Muscle layer of duodenum (tissue), 2 donors: ENCODE results near the gene WNT9A.
"Not testable (repeated sequence)": the region's sequence is repeated elsewhere in the genome, so short reads cannot be mapped to it uniquely, and the experiment has no call there.

Source experiments
- H3K27ac ChIP-seq: one replicate; pipeline ENCODE4 v1.7.0; 2013; ENCODE audit warnings: mild to moderate bottlenecking, low read length
- H3K27me3 ChIP-seq: one replicate; pipeline ENCODE4 v1.7.0; 2013; ENCODE audit warnings: low read depth, mild to moderate bottlenecking, control low read depth, low read length
- H3K36me3 ChIP-seq, 2 donors: one replicate each; pipeline ENCODE4 v1.7.0; 2013; ENCODE audit warnings: low read length in 2 of 2, control low read depth in 1 of 2, mild to moderate bottlenecking in 1 of 2; ENCODE audit not compliant: insufficient read depth in 2 of 2, control insufficient read depth in 1 of 2
- H3K4me1 ChIP-seq, 2 donors: one replicate each; pipeline ENCODE4 v1.7.0; 2013; ENCODE audit warnings: low read length in 2 of 2, mild to moderate bottlenecking in 2 of 2, control low read depth in 1 of 2, moderate library complexity in 1 of 2; ENCODE audit not compliant: insufficient read depth in 2 of 2, control insufficient read depth in 1 of 2
- H3K4me3 ChIP-seq, 2 donors: one replicate each; pipeline ENCODE4 v1.7.0; 2013; ENCODE audit warnings: low read length in 2 of 2, low read depth in 1 of 2, mild to moderate bottlenecking in 1 of 2
- H3K9me3 ChIP-seq, 2 donors: one replicate each; pipeline ENCODE4 v1.7.0; 2013; ENCODE audit warnings: low read length in 2 of 2, control low read depth in 1 of 2, mild to moderate bottlenecking in 1 of 2; ENCODE audit not compliant: control insufficient read depth in 1 of 2
- donor health status: healthy.

Gene WNT9A

DNA sequence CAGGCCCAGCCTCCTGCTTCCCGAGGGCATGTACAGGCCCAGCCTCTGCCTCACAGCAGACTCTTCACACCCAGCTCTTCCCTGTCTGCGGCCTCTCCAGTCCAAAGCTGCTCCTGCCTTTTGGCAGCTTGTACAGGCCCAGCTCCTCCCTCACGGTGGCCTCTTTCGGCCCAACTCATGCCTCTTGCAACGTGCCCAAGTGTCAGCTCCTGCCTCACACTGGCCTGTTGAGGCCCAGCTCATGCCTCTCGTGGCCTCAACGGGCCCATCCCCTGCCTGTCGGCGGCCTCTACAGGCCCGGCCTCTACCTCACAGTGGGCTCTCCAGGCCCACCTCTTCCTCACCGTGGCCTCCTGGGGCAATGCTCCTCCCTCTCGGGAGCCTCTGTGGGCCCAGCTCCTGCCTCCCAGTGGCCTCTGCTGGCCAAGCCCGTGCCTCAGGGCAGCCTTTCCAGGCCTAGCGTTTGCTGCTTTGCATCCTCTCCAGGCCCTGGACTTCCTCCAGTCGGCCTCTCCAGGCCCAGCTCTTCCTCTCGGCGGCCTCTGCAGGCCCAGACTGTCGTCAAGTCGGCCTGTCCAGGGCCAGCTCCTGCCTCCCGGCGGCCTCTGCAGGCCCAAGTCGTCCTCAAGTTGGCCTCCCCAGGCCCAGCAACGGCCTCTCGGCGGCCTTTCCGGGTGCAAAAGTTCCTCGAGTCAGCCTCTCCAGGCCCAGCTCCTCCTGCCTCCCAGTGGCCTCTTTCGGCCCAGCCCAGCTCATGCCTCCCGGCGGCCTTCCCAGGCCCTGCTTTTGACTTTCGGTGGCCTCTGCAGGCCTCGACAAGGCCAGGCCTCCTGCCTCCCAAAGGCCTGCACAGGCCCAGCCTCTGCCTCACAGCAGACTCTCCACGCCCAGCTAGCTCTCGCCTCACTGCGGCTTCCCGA, 22.6 kb upstream of the WNT9A start:
- not testable (repeated sequence) for H3K9me3 ChIP-seq, H3K4me3 ChIP-seq, H3K27me3 ChIP-seq, H3K4me1 ChIP-seq, H3K27ac ChIP-seq, H3K36me3 ChIP-seq

DNA sequence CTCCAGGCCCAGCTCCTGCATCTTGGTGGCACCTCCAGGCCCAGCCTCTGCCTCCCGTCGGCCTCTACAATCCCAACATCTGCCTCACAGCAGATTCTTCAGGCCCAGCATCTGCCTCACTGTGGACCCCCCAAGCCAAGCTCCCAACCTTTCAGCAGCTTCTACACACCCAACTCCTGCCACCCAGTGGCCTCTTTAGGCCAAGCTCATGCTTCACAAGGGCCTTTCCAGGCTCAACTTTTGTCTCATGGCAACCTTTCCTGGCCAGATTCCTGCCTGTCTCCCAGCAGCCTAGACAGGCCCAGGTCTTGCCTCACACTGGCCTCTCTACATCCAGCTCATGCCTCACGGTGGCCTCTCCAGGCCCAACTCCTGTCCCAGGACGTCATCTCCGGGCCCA, 20.1 kb upstream of the WNT9A start:
- not testable (repeated sequence) for H3K4me3 ChIP-seq, H3K4me1 ChIP-seq, H3K27ac ChIP-seq, H3K9me3 ChIP-seq, H3K27me3 ChIP-seq, H3K36me3 ChIP-seq

DNA sequence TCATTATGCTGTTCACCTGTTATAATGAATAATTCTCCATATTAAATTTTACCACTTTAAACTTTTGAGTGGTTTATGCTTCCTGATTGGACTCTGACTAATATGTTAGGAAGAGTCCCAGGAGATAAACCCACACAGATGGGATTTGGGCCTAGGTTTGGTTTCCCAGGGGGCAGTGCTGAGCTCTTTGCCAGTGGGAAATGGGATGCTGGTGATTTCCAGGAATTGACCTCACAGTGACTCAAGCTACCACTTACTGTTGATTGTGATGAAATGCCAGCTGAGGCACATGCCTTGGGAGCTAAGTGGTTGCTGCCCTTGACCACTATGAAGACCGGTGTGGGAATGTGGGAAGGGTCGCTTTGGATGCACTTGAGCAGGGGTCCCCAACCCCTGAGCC, 19.0 kb upstream of the WNT9A start:
- H3K36me3 ChIP-seq, H3K4me1 ChIP-seq, H3K9me3 ChIP-seq, H3K27ac ChIP-seq, H3K27me3 ChIP-seq, H3K4me3 ChIP-seq: not testable (repeated sequence)

DNA sequence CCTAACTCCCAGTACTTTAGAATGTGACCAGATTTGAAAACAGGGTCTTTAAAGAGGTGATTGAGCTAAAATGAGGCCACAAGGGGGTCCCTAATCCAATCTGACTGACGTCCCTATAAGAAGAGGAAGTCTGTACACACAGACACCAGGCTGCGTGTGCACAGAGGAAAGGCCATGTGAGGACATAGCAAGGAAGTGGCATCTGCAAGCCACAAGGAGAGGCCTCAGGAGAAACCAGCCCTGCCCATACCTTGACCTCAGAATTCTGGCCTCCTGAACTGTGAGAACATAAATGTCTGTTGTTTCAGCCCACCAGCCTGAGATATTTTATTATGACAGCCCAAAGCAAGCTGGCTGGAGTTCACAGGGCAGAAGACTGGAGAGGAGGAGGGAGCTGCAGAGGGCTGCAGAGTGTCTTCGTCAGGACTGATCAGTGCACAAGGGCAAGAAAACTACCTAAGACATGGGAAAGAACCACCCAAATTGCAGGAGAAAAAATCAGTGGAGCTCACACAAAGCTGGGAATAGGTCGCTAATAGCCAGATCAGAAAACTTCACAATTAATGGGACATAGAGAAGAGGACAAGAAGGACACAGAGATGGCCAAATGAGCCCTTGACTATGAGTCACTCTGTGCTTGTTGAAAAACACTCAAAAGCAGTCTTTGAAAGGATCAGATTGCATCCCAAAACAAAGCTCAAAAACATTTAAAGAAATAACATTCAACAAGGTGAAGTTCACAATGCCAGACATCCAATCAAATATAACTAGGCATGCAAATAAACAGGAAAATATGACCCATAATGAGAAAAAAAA, 14.1 kb upstream of the WNT9A start:
- H3K27ac ChIP-seq = no peak overlapping the region
- H3K27me3 ChIP-seq = no peaks in the 10 kb centered on the region
- H3K4me1 ChIP-seq = no peaks in the 10 kb centered on the region
- no peaks in the 10 kb centered on the region for H3K9me3 ChIP-seq
- H3K4me3 ChIP-seq = no peak overlapping the region
- H3K36me3 ChIP-seq = no peaks in the 10 kb centered on the region

DNA sequence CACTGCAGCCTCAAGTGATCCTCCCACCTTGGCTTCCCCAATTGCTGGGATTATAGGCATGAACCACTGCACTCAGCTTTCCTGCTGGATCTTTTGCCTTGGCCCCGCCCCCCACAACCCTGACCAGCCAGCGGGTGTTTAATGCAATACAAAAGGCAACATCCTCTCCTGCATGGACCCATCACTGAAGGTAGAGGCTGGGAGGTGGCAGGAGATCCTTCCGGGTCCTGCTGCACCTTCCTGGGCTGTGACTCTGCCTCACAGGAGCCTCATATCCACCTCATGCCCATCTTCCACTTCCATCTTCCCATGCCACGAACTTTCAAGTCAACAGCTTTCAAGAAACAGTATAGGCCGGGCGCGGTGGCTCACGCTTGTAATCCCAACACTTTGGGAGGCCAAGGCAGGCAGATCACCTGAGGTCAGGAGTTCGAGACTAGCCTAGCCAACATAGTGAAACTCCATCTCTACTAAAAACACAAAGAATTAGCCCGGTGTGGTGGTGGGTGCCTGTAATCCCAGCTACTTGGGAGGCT, 11.7 kb upstream of the WNT9A start:
- no peak overlapping the region for H3K27ac ChIP-seq
- no peaks in the 10 kb centered on the region for H3K4me1 ChIP-seq
- no peaks in the 10 kb centered on the region for H3K27me3 ChIP-seq
- H3K9me3 ChIP-seq = peaks cover 0 to 9% of the 10 kb centered on the region in 2 donors
- H3K36me3 ChIP-seq = no peaks in the 10 kb centered on the region
- no peak overlapping the region for H3K4me3 ChIP-seq

DNA sequence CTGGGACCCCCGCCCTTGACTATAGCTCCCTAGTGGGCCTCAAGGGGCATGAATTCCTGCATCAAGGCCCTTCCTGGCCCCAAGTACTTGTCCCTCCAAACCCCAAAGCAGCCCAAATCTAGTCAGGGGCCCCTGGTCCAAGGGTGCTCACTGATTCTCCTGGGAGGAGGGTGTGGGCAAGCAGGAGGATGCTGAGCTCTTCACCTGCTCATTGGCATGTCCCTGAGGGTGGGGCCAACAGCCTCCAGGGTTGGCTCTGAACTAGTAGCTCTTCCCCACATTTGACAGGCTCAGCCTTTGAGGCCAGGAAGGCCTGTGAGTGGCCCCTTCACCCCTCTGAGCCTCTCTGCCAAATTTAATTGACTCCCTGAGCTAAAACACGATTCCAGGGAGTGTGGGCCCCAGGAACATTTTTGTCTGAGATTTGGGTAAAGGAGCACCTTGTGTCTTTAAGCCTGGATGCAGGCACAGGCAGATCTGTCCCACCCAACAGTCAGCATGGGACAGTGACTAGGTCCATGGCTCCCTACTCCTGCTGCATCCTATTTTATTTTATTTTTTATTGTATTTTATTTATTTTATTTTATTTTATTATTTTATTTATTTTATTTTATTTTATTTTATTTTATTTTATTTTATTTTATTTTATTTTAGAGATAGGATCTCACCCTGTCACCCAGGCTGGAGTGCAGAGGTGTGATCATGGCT, 11.0 kb upstream of the WNT9A start:
- H3K27me3 ChIP-seq = no peaks in the 10 kb centered on the region
- H3K9me3 ChIP-seq = peaks cover 0 to 10% of the 10 kb centered on the region in 2 donors
- H3K36me3 ChIP-seq = no peaks in the 10 kb centered on the region
- no peak overlapping the region for H3K4me3 ChIP-seq
- no peak overlapping the region for H3K27ac ChIP-seq
- no peaks in the 10 kb centered on the region for H3K4me1 ChIP-seq

DNA sequence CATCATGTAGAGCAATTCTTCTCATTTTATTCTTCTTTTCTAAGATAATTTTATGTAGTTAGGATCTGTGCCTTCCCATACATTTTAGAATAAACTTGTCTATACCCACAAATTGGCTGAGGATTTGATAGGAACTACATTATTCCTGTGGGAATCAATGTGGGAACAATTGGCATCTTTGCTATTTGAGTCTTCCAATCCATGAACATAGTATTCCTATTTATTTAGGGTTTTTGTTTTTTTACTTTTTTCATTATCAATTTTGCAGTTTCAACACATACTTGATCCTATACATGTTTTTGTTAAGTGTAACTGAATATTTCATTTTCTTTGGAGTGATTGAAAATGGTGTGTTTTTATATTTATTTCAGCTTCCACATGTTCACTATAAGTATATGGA, 8.1 kb upstream of the WNT9A start:
- H3K27ac ChIP-seq = no peak overlapping the region
- no peaks in the 10 kb centered on the region for H3K4me1 ChIP-seq
- H3K36me3 ChIP-seq = no peaks in the 10 kb centered on the region
- H3K4me3 ChIP-seq = no peak overlapping the region
- no peaks in the 10 kb centered on the region for H3K27me3 ChIP-seq
- peaks cover 0 to 10% of the 10 kb centered on the region in 2 donors for H3K9me3 ChIP-seq

DNA sequence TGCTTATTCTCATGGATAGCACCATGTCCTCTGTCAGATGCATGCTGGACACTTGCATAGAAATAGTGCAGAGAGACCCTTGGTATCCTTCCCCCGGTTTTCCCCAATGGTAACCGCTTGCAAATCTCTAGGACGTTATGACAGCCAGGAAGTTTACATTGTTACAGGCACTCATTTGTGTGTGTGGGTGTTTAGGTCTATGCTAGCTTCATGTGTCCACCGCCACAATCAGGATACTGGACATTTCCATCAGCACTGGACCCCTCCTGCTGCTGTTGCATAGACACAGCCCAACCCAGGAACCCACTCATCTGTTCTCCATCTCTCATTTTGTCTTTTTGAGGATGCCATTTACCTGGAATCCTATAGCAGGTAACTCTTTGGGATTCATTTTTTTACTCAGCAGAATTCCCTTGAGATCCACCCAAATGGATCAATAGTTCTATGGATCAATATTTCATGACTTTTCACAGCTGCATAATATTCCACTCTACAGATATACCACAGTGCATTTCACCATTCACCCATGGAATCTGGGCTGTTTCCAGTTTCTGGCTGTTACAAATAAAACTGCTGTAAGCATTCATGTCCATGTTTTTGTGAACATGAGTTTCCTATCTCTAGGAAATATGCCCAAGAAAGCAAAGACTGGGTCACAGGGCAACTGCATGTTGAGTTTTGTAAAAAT, 6.6 kb upstream of the WNT9A start:
- H3K27me3 ChIP-seq = no peaks in the 10 kb centered on the region
- H3K4me1 ChIP-seq = peaks cover 0 to 3% of the 10 kb centered on the region in 2 donors
- no peak overlapping the region for H3K4me3 ChIP-seq
- H3K36me3 ChIP-seq = no peaks in the 10 kb centered on the region
- H3K9me3 ChIP-seq = peaks cover 0 to 10% of the 10 kb centered on the region in 2 donors
- H3K27ac ChIP-seq = no peak overlapping the region

DNA sequence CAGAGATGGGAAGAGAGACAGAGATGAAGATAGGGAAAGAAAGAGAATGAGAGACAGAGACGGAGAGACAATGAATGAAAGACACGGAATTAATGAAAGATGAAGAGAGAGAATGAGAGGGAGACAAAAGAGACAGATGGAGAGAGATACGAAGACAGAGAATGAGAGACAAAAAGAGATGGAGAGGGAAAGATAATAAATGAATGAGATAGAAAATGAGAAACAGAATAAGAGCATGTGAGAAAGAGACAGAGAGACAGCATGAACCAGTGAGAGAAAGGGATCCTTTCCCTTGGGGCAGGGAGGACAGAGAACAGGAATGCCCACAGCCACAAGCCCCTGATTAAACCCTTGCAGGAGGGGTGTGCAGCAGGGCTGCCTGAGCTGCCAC, 5.3 kb upstream of the WNT9A start:
- Histone ChIP-seq H3K36me3 (no peaks in the 10 kb centered on the region), H3K4me3 (no peak overlapping the region), H3K27ac (no peak overlapping the region), H3K4me1 (peaks cover 0 to 15% of the 10 kb centered on the region in 2 donors), H3K27me3 (peaks cover 8% of the 10 kb centered on the region), H3K9me3 (peaks cover 0 to 10% of the 10 kb centered on the region in 2 donors)

DNA sequence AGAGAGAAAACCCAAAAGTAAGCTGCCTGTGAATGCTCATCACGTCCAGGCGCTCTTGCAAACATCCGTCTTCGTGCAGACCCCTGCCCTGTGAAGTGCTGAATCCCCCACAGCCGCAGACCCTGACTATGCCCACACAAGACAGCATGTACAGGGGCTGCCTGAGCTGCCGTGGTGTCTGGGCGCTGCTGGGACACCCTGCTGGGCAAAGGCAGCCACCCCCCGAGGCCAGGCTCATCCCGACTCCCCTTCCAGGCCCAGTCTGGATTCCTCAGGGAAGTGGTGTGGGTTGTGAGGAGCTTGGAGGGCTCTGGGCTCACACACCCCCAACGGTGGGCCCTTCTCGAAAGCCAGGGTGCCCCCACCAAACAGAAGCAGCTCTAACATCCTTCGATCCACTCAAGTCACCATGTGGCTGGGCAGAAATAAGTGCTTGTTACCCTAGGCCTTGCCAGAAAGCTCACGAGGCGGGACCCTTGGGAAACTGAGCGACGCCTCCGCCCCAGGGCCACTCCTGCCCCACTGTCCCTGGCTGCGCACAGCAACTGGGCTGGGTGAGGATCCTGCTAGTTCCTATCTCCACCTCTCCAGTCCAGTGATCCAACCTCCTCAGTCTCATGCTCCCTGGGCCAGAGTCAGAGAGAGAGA, 4.8 kb upstream of the WNT9A start:
- Histone ChIP-seq H3K36me3 (no peaks in the 10 kb centered on the region), H3K4me1 (peaks cover 0 to 15% of the 10 kb centered on the region in 2 donors), H3K4me3 (no peak overlapping the region), H3K27ac (no peak overlapping the region), H3K27me3 (peaks cover 8% of the 10 kb centered on the region), H3K9me3 (peaks cover 0 to 10% of the 10 kb centered on the region in 2 donors)
